Left lung (tissue), 10 donors: ENCODE results near the gene OLFM4. TPM values are rescaled to one million over a fixed set of nuclear protein-coding genes. Genes with fewer than 3 reads are reported as not detected.

Experiments
- ATAC-seq: fragments of 200-7000 bp; cut with Tn5 transposase; one replicate; pipeline ENCODE4 v1.9.1; 2020; ENCODE audit warnings: moderate library complexity
- DNase-seq, 4 donors: peaks; one replicate each; pipeline ENCODE4 v3.0.0-alpha.2; 2013 to 2020
- H3K27ac ChIP-seq, 2 donors: fragments of 200-600 bp; sonication (generic) in 1 of 2; one replicate each; pipeline versions ENCODE4 v1.5.0 to v1.8.0; 2020 to 2021
- H3K27me3 ChIP-seq, 2 donors: fragments of 200-600 bp; sonication (generic) in 1 of 2; one replicate each; pipeline versions ENCODE4 v1.5.0 to v1.8.0; 2020 to 2021
- H3K36me3 ChIP-seq, 2 donors: fragments of 200-600 bp; sonication (generic) in 1 of 2; one replicate each; pipeline versions ENCODE4 v1.5.0 to v1.8.0; 2020 to 2021
- H3K4me1 ChIP-seq, 2 donors: fragments of 200-600 bp; one replicate each; pipeline ENCODE4 v1.8.0; 2021
- H3K4me3 ChIP-seq, 2 donors: fragments of 200-600 bp; sonication (generic) in 1 of 2; one replicate each; pipeline versions ENCODE4 v1.5.0 to v1.8.0; 2020 to 2021; ENCODE audit warnings: mild to moderate bottlenecking in 1 of 2
- H3K9me3 ChIP-seq, 2 donors: fragments of 200-600 bp; sonication (generic) in 1 of 2; one replicate each; pipeline versions ENCODE4 v1.5.0 to v1.8.0; 2020 to 2021
- CTCF ChIP-seq, 2 donors: fragments of 200-600 bp; sonication (generic) in 1 of 2; IDR thresholded peaks; one replicate each; pipeline versions ENCODE4 v1.5.0 to v1.8.0; 2021; ENCODE audit warnings: antibody characterized with exemption in 2 of 2
- intact Hi-C, 2 donors: fragments of 100-400 bp; cut with DNase I; formaldehyde crosslinking; loops; one replicate each; pipeline versions ENCODE4 v1.11.2 to v1.14.2; 2022
- polyA plus RNA-seq, 6 donors: library from polyadenylated mRNA; unstranded; fragments of 120-200 nt; gene quantifications; one replicate each; pipeline ENCODE4 v1.2.1, GENCODE V29; 2013; ENCODE audit not compliant: insufficient read length in 6 of 6
- total RNA-seq, 2 donors: library from RNA; stranded (reverse); fragmentation: NEBNext Ultra II Directional; extraction: Animal tissue kit (Norgen Biotek cat#: 25700); gene quantifications; one replicate each; pipeline ENCODE4 v1.2.1, GENCODE V29; 2021
- donor health status: DM: no; HTN: yes; CAD: no.
- donor health status: DM: no; HTN: no; CAD: no.

Gene OLFM4
- total and polyA plus RNA-seq, 8 donors: 0.09 to 1.6 (median 0.20) TPM

DNA sequence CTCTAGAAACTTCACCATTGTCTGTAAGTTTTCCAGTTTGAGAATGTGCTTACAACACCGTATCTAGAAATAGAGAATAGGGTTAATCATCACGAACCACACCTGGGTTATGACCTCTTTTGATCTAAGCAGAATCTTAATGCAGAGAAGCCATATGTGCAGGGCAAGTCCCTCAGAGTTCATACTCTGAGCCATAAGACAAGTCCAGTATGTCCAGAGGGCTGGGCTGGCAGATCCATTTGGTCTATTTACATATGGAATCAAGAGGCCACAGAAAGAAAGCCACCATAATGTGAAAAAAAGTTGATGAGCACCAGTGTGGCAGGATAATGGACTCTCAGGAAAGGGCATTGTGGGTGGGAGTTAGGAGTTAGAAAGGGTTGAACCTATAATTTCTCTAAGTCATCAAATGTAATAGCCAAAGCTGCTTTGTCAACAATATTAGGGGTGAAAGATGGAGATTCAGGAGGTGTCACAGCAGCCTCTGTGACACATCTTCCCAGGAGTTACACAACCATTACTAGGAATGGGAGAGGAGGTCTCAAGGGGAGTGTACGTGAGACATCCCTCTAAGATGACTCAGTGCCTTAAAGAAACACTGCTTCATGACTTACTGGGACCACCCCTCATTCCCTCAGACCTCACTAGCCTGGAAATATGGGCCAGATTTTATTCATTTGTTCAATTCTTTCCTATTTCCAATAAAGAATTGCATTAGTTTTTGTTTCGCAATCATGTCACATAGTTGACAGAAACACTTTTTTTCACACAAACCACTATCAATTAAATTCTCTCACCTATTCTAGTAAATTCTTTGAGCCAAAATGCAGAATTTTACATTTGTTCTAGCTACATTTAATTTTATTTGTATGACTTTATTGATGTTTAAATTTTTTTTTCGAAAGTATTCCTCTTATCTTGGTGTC, 30.4 kb upstream of the OLFM4 start:
- Histone ChIP-seq H3K4me3 (no peak overlapping the region), H3K36me3 (no peaks in the 10 kb centered on the region), H3K27ac (no peak overlapping the region), H3K27me3 (no peaks in the 10 kb centered on the region), H3K4me1 (no peaks in the 10 kb centered on the region), H3K9me3 (no peaks in the 10 kb centered on the region)
- DNase-seq (no peak), ATAC-seq (no peak)
- TF ChIP-seq CTCF (IDR thresholded peaks at IDR 0.05): no peak
- intact Hi-C loops: no loop called here

GRCh38 chr13:52999093-52999696, 29.4 kb upstream of the OLFM4 start:
- no peak for TF ChIP-seq CTCF (IDR thresholded peaks at IDR 0.05)
- Histone ChIP-seq H3K27ac (no peak overlapping the region), H3K4me1 (no peaks in the 10 kb centered on the region), H3K36me3 (no peaks in the 10 kb centered on the region), H3K9me3 (no peaks in the 10 kb centered on the region), H3K4me3 (no peak overlapping the region), H3K27me3 (no peaks in the 10 kb centered on the region)
- intact Hi-C loops: no loop called here
- DNase-seq (no peak), ATAC-seq (no peak)

DNA sequence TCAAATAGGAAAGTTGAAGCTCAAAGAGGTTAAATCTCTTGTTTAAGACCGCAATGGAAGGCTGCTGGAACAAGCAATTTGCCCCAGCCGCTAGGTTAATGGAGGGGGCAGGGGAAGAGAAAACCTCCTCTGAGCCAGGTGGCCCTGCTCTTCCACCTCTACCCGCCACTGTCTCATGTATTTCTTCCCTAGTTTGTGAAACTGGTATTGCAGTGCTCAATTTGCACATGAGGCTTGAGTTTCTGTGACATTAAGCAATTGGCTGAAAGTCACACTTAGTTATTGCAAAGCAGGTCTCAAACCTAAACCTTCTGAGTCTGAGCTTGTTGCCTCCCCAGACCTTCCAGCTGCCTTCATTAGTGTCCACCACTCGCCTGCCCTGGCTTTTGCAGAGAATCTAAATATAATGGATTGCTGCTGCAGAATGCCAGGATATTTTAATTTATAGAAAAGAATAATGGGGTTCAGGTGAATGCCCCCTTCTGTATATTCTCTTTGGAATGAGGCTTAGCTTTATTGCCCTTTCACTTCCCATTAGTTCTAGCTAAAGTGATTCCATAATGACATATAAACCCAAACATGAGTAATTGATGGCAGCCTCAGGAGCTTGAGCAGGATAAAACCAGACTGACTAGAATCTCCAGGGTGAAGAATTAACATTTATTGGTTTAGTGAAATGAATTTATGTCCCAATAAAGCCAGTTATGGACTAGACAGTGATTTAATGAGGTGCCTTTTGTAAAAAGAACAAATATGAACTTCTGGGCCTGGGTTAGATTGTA, 27.0 kb upstream of the OLFM4 start:
- Histone ChIP-seq H3K36me3 (no peaks in the 10 kb centered on the region), H3K4me3 (no peak overlapping the region), H3K9me3 (no peaks in the 10 kb centered on the region), H3K4me1 (no peaks in the 10 kb centered on the region), H3K27ac (peak overlapping the region in 1 of 2 donors; percentile 26), H3K27me3 (no peaks in the 10 kb centered on the region)
- intact Hi-C loops: no loop called here
- TF ChIP-seq CTCF (IDR thresholded peaks at IDR 0.05): no peak
- no peak for ATAC-seq
- no peak for DNase-seq

DNA sequence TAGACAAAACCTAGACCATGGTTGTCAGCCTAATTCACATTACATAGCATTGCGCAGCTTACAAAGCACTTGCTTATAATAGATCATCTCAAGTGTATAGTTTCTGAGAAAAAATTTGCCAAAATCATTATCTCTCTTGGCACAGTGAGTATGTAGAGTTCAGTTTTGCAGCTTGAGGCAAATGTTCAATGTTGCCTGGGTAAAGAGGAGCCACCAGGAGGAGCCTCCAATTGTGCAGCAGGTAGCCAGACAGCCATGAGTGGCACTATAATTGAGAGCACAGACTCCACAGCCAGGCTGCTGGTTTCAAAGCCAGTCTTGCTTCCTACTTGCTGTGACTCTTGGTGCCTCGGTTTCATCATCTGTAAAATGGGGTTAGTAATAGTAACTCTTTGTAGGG, 24.0 kb upstream of the OLFM4 start:
- intact Hi-C loops: no loop called here
- DNase-seq (no peak), ATAC-seq (no peak)
- no peak for TF ChIP-seq CTCF (IDR thresholded peaks at IDR 0.05)
- Histone ChIP-seq H3K27ac (no peak overlapping the region), H3K4me3 (no peak overlapping the region), H3K36me3 (no peaks in the 10 kb centered on the region), H3K9me3 (no peaks in the 10 kb centered on the region), H3K27me3 (no peaks in the 10 kb centered on the region), H3K4me1 (no peaks in the 10 kb centered on the region)

DNA sequence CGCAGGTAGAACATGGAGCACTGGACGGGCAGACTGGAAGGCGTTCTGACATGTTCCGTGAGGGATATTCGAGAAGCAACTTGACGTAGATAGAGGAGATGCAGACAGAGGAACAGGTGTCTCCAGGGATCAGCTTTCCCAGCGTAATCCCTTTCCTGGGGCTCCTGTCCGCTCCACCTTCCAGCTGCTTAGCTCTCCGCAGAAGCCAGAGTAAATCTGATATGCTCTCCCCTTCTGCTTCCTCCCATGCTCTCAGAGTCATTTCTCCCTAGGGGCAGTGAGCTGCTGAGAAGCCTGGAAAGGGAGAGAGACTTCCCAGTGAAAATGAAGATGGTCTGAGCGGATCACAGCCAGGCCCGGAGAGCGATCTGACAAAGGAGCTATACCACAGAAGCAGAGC, 23.0 kb upstream of the OLFM4 start:
- no peaks in the 10 kb centered on the region for H3K4me1 ChIP-seq
- no peak for TF ChIP-seq CTCF (IDR thresholded peaks at IDR 0.05)
- H3K4me3 ChIP-seq: no peak overlapping the region
- intact Hi-C loops: no loop called here
- no peaks in the 10 kb centered on the region for H3K27me3 ChIP-seq
- no peaks in the 10 kb centered on the region for H3K9me3 ChIP-seq
- no peak overlapping the region for H3K27ac ChIP-seq
- DNase-seq (no peak), ATAC-seq (no peak)
- H3K36me3 ChIP-seq: no peaks in the 10 kb centered on the region
